Neuronal stem cell (in vitro differentiated cells): ENCODE data around the gene PDGFC.
"Not testable (repeated sequence)": the region's sequence is repeated elsewhere in the genome, so short reads cannot be mapped to it uniquely, and the experiment has no call there.

ENCODE experiments used
- DNase-seq: peaks from one replicate; pipeline ENCODE4 v3.0.0-alpha.2; 2013; ENCODE audit warnings: low spot score
- H2AFZ ChIP-seq: one replicate; pipeline ENCODE4 v1.6.1; 2013; ENCODE audit warnings: mild to moderate bottlenecking, low read length, inconsistent platforms
- H2AK5ac ChIP-seq: 2 replicates; pipeline ENCODE4 v1.6.1; 2013; ENCODE audit warnings: low read depth, mild to moderate bottlenecking, inconsistent platforms, low read length, moderate library complexity, mixed read lengths
- H2BK120ac ChIP-seq: 2 replicates; pipeline ENCODE4 v1.6.1; 2013; ENCODE audit warnings: low read depth, mild to moderate bottlenecking, inconsistent platforms, low read length, moderate library complexity, mixed read lengths
- H2BK12ac ChIP-seq: one replicate; pipeline ENCODE4 v1.6.1; 2013; ENCODE audit warnings: low read length, inconsistent platforms
- H2BK15ac ChIP-seq: 2 replicates; pipeline ENCODE4 v1.6.1; 2013; ENCODE audit warnings: mild to moderate bottlenecking, low read length, inconsistent platforms, mixed read lengths
- H2BK5ac ChIP-seq: one replicate; pipeline ENCODE4 v1.6.1; 2013; ENCODE audit warnings: inconsistent platforms, mild to moderate bottlenecking, low read length, moderate library complexity
- H3K14ac ChIP-seq: one replicate; pipeline ENCODE4 v1.6.1; 2013; ENCODE audit warnings: low read length, inconsistent platforms
- H3K18ac ChIP-seq: 2 replicates; pipeline ENCODE4 v1.6.1; 2013; ENCODE audit warnings: low read length, inconsistent platforms
- H3K23ac ChIP-seq: 2 replicates; pipeline ENCODE4 v1.6.1; 2013; ENCODE audit warnings: low read depth, mild to moderate bottlenecking, mixed read lengths, low read length, inconsistent platforms; ENCODE audit not compliant: poor library complexity
- H3K27ac ChIP-seq: replicated peaks from 3 replicates; pipeline ENCODE4 v1.5.1; 2013; ENCODE audit warnings: low read length, inconsistent platforms
- H3K27me3 ChIP-seq, 3 experiments: 2 replicates each; pipeline ENCODE4 v1.6.1; 2013; ENCODE audit warnings: low read length in 3 of 3, mild to moderate bottlenecking in 2 of 3, inconsistent platforms in 1 of 3, low read depth in 1 of 3, mixed read lengths in 1 of 3, moderate library complexity in 1 of 3; ENCODE audit not compliant: control insufficient read depth in 3 of 3, insufficient read depth in 3 of 3
- H3K36me3 ChIP-seq, 2 donors: replicated peaks in 1 of 2; 2 replicates each; pipeline ENCODE4 v1.6.1; 2013; ENCODE audit warnings: low read length in 2 of 2; ENCODE audit not compliant: control insufficient read depth in 2 of 2, insufficient read depth in 2 of 2
- H3K4ac ChIP-seq: 2 replicates; pipeline ENCODE4 v1.6.1; 2013; ENCODE audit warnings: inconsistent platforms, mild to moderate bottlenecking, low read length, moderate library complexity
- H3K4me1 ChIP-seq, 2 donors: 1 replicate in 1 of 2; 2 replicates in 1 of 2; pipeline ENCODE4 v1.6.1; 2013; ENCODE audit warnings: low read length in 2 of 2, low read depth in 1 of 2; ENCODE audit not compliant: control insufficient read depth in 2 of 2, insufficient read depth in 1 of 2
- H3K4me2 ChIP-seq: one replicate; pipeline ENCODE4 v1.6.1; 2013; ENCODE audit warnings: mild to moderate bottlenecking, low read length, inconsistent platforms; ENCODE audit not compliant: insufficient read depth, poor library complexity, severe bottlenecking
- H3K4me3 ChIP-seq, 2 donors: 2 replicates each; pipeline ENCODE4 v1.5.1; 2013; ENCODE audit warnings: low read length in 2 of 2, mild to moderate bottlenecking in 2 of 2, inconsistent platforms in 1 of 2, moderate library complexity in 1 of 2
- H3K79me1 ChIP-seq: one replicate; pipeline ENCODE4 v1.6.1; 2013; ENCODE audit warnings: low read depth, mild to moderate bottlenecking, inconsistent platforms, low read length, moderate library complexity
- H3K9ac ChIP-seq: one replicate; pipeline ENCODE4 v1.6.1; 2013; ENCODE audit warnings: mild to moderate bottlenecking, low read depth, low read length, inconsistent platforms; ENCODE audit not compliant: poor library complexity
- H3K9me3 ChIP-seq, 2 donors: replicated peaks in 1 of 2; 2 replicates each; pipeline versions ENCODE3 to v1.6.1; 2013; ENCODE audit warnings: low read length in 2 of 2, mild to moderate bottlenecking in 2 of 2, inconsistent platforms in 1 of 2, low read depth in 1 of 2, mixed read lengths in 1 of 2, moderate library complexity in 1 of 2; ENCODE audit not compliant: control insufficient read depth in 2 of 2, insufficient read depth in 1 of 2
- H4K8ac ChIP-seq: one replicate; pipeline ENCODE4 v1.6.1; 2013; ENCODE audit warnings: low read depth, mild to moderate bottlenecking, inconsistent platforms, low read length, moderate library complexity
- H4K91ac ChIP-seq: one replicate; pipeline ENCODE4 v1.6.1; 2013; ENCODE audit warnings: low read length, low read depth, mild to moderate bottlenecking, inconsistent platforms; ENCODE audit not compliant: poor library complexity
- WGBS, 2 donors: extraction: QIAGEN DNeasy Blood & Tissue Kit; methylation state at CpG; one replicate each; pipeline ENCODE4 v1.1.7; 2013; ENCODE audit warnings: missing lambda C conversion rate in 2 of 2, mixed read lengths in 1 of 2; ENCODE audit not compliant: insufficient read length in 2 of 2, insufficient replicate concordance in 1 of 2; ENCODE audit errors: extremely low coverage in 2 of 2; 5-methylcytosine and 5-hydroxymethylcytosine counted together

The PDGFC gene

DNA sequence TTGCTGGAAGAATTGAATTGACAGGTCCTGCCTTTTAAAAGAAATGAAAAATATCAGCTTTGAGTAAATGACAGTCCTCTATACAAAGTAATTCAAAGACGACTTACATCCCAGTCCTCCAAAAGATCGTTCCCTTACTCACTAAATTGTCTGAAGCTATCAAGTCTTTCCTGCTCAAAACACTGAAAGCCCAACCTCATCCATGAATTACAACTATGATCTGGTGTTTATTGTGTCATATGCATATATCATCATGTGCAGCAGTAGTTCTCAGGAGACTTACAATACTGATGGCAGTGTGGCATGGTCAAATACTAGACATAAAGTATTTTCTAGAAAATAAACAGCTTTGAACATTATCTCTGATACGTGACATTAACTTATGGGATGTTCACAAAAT, 97.8 kb downstream of the PDGFC start:
- no peak overlapping the region for H3K23ac ChIP-seq
- H3K4me1 ChIP-seq: peaks cover 0 to 5% of the 10 kb centered on the region in 2 donors
- H3K14ac ChIP-seq: no peak overlapping the region
- no peak overlapping the region for H3K9ac ChIP-seq
- no peak overlapping the region for H3K18ac ChIP-seq
- DNase-seq: no peak
- no CpG with 5 or more reads among the region's 3 CpGs for WGBS, 2 donors
- H3K27me3 ChIP-seq: no peaks in the 10 kb centered on the region
- no peak overlapping the region for H2BK120ac ChIP-seq
- H3K4me3 ChIP-seq: no peak overlapping the region
- no peak overlapping the region for H3K27ac ChIP-seq
- H3K4me2 ChIP-seq: no peak overlapping the region
- H2BK15ac ChIP-seq: no peak overlapping the region
- no peaks in the 10 kb centered on the region for H3K79me1 ChIP-seq
- no peak overlapping the region for H2AK5ac ChIP-seq
- no peak overlapping the region for H2AFZ ChIP-seq
- H4K8ac ChIP-seq: no peak overlapping the region
- no peak overlapping the region for H3K4ac ChIP-seq
- H2BK12ac ChIP-seq: no peak overlapping the region
- no peak overlapping the region for H2BK5ac ChIP-seq
- H4K91ac ChIP-seq: no peak overlapping the region
- H3K36me3 ChIP-seq: no peaks in the 10 kb centered on the region
- no peaks in the 10 kb centered on the region for H3K9me3 ChIP-seq

DNA sequence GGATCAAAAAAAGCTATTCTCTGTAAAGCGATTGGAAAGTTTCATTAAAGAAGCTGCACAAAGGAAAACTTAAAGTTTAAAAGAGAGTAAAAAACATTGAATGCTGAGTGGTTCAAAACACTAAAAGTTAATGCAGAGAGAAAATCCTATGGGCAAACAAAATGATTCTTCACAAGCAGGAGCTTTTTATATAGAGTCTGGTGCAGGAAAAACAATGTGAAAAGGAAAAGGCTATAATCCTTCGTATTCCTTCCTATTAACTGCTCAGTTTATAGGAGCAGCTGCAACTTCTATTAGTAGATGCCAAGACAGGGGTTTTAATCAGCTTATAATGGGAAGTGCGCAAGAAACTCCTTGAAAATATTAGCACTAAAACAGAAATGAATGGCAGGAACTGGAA, 100.7 kb downstream of the PDGFC start:
- H3K4me3 ChIP-seq: no peak overlapping the region
- H3K36me3 ChIP-seq: no peaks in the 10 kb centered on the region
- H3K4ac ChIP-seq: no peak overlapping the region
- DNase-seq: no peak
- no peak overlapping the region for H2AFZ ChIP-seq
- no peak overlapping the region for H3K18ac ChIP-seq
- H4K91ac ChIP-seq: no peak overlapping the region
- no peaks in the 10 kb centered on the region for H3K27me3 ChIP-seq
- H3K4me2 ChIP-seq: no peak overlapping the region
- no peaks in the 10 kb centered on the region for H3K79me1 ChIP-seq
- no peak overlapping the region for H4K8ac ChIP-seq
- no peak overlapping the region for H2BK12ac ChIP-seq
- H3K4me1 ChIP-seq: no peaks in the 10 kb centered on the region
- H3K9ac ChIP-seq: no peak overlapping the region
- no peak overlapping the region for H2BK5ac ChIP-seq
- H2AK5ac ChIP-seq: no peak overlapping the region
- H2BK15ac ChIP-seq: no peak overlapping the region
- no peak overlapping the region for H2BK120ac ChIP-seq
- WGBS, 2 donors: no CpG with 5 or more reads among the region's 3 CpGs
- H3K23ac ChIP-seq: no peak overlapping the region
- no peaks in the 10 kb centered on the region for H3K9me3 ChIP-seq
- H3K27ac ChIP-seq: no peak overlapping the region
- H3K14ac ChIP-seq: no peak overlapping the region

DNA sequence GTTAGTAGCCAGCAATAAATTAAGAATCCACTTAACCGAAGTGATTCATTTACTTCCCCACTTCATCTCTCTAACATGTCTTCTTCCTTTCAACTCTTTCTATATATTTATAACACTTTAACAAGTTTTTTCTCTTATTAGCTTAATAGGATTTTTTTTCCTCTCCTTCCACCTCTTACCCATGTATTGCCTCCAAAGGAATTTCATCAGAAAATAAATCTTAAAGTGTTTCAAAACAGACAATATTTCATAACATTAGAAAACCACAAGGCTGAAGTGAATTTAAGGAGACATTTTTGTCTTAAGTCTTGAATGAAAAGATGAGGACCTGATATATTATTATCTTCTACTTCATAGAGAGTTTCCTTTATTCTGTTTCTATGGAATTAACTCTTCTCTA, 101.5 kb downstream of the PDGFC start:
- no peaks in the 10 kb centered on the region for H3K9me3 ChIP-seq
- no peak overlapping the region for H2BK15ac ChIP-seq
- H3K14ac ChIP-seq: no peak overlapping the region
- 100% methylated on average over 1 of the region's 1 CpG; no CpG with 5 or more reads in 1 of the 2 donors for WGBS, 2 donors
- H3K27ac ChIP-seq: no peak overlapping the region
- H4K8ac ChIP-seq: no peak overlapping the region
- DNase-seq: no peak
- H3K4me1 ChIP-seq: no peaks in the 10 kb centered on the region
- no peaks in the 10 kb centered on the region for H3K27me3 ChIP-seq
- H2BK12ac ChIP-seq: no peak overlapping the region
- H2BK5ac ChIP-seq: no peak overlapping the region
- H3K36me3 ChIP-seq: no peaks in the 10 kb centered on the region
- no peak overlapping the region for H2AK5ac ChIP-seq
- H3K4ac ChIP-seq: no peak overlapping the region
- H3K79me1 ChIP-seq: no peaks in the 10 kb centered on the region
- H4K91ac ChIP-seq: no peak overlapping the region
- no peak overlapping the region for H3K23ac ChIP-seq
- no peak overlapping the region for H3K18ac ChIP-seq
- H3K4me3 ChIP-seq: no peak overlapping the region
- no peak overlapping the region for H3K9ac ChIP-seq
- H2AFZ ChIP-seq: no peak overlapping the region
- no peak overlapping the region for H2BK120ac ChIP-seq
- H3K4me2 ChIP-seq: no peak overlapping the region

DNA sequence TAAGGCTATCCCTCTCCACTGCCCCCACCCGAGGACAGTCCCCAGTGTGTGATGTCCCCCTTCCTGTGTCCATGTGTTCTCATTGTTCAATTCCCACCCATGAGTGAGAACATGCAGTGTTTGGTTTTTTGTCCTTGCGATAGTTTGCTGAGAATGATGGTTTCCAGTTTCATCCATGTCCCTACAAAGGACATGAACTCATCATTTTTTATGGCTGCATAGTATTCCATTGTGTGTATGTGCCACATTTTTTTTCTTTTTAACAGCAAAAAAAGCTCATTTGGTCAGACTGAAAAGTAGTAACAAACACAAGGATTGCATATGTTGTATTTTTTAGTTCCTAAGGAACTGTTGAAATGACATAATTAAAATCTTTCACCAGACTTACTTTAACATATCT, 105.5 kb downstream of the PDGFC start:
- H2BK5ac ChIP-seq, H4K8ac ChIP-seq, H3K27ac ChIP-seq, H3K79me1 ChIP-seq, H3K27me3 ChIP-seq, H2BK12ac ChIP-seq, DNase-seq, H3K4ac ChIP-seq, H3K9me3 ChIP-seq, H3K4me2 ChIP-seq, H3K4me1 ChIP-seq, H3K23ac ChIP-seq, H3K4me3 ChIP-seq, H2AFZ ChIP-seq, H3K18ac ChIP-seq, H3K9ac ChIP-seq, H4K91ac ChIP-seq, H3K36me3 ChIP-seq, H2BK120ac ChIP-seq, H2AK5ac ChIP-seq, H2BK15ac ChIP-seq, H3K14ac ChIP-seq: not testable (repeated sequence)
- WGBS, 2 donors: no CpG with 5 or more reads among the region's 2 CpGs
